ENCODE results near the gene RAB7A. TPM values are rescaled to one million over a fixed set of nuclear protein-coding genes. Genes with fewer than 3 reads are reported as not detected.

Gene RAB7A
- total and polyA plus RNA-seq, 9 donors, result 31.5 to 160 (median 141) TPM

DNA sequence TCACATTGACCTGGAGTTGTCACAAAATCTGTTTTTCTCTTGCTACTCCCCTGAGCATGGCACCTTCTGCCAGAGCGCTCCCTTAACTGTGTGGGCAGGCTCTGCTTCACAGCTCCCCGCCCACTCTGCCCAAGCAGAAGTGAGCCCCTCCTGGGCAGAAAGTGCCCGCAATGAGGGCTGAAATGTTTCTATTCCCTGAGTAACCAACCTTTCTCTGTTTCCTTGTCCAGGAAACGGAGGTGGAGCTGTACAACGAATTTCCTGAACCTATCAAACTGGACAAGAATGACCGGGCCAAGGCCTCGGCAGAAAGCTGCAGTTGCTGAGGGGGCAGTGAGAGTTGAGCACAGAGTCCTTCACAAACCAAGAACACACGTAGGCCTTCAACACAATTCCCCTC, 87.1 kb downstream of the RAB7A start:
- Histone ChIP-seq H3K4me3 (ENCODE audit: low read length) (no peak overlapping the region), H3K4me1 (ENCODE audit: control insufficient read depth, insufficient read depth, low read length) (peaks cover 18% of the 10 kb centered on the region), H3K27me3 (ENCODE audit: control insufficient read depth, insufficient read depth, low read length) (no peaks in the 10 kb centered on the region), H3K36me3 (ENCODE audit: control insufficient read depth, insufficient read depth, low read length) (peaks cover 51% of the 10 kb centered on the region), H3K27ac (ENCODE audit: low read length) (peak overlapping the region; percentile 32), H3K9me3 (replicated peaks; ENCODE audit: control insufficient read depth, low read depth, low read length) (no peaks in the 10 kb centered on the region)
- WGBS (ENCODE audit: insufficient coverage), result 87% methylated on average over 7 of the region's 8 CpGs
- no peak for DNase-seq

DNA sequence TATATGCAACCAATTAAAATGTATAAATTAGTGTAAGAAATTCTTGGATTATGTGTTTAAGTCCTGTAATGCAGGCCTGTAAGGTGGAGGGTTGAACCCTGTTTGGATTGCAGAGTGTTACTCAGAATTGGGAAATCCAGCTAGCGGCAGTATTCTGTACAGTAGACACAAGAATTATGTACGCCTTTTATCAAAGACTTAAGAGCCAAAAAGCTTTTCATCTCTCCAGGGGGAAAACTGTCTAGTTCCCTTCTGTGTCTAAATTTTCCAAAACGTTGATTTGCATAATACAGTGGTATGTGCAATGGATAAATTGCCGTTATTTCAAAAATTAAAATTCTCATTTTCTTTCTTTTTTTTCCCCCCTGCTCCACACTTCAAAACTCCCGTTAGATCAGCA, 88.1 kb downstream of the RAB7A start:
- H3K4me1 ChIP-seq (ENCODE audit: control insufficient read depth, insufficient read depth, low read length), result peaks cover 12% of the 10 kb centered on the region
- DNase-seq, result no peak
- H3K27me3 ChIP-seq (ENCODE audit: control insufficient read depth, insufficient read depth, low read length), result no peaks in the 10 kb centered on the region
- no peak overlapping the region for H3K27ac ChIP-seq (ENCODE audit: low read length)
- H3K9me3 ChIP-seq (replicated peaks; ENCODE audit: control insufficient read depth, low read depth, low read length), result no peaks in the 10 kb centered on the region
- no peak overlapping the region for H3K4me3 ChIP-seq (ENCODE audit: low read length)
- peaks cover 53% of the 10 kb centered on the region for H3K36me3 ChIP-seq (ENCODE audit: control insufficient read depth, insufficient read depth, low read length)
- no CpG with 5 or more reads among the region's 5 CpGs for WGBS (ENCODE audit: insufficient coverage)

DNA sequence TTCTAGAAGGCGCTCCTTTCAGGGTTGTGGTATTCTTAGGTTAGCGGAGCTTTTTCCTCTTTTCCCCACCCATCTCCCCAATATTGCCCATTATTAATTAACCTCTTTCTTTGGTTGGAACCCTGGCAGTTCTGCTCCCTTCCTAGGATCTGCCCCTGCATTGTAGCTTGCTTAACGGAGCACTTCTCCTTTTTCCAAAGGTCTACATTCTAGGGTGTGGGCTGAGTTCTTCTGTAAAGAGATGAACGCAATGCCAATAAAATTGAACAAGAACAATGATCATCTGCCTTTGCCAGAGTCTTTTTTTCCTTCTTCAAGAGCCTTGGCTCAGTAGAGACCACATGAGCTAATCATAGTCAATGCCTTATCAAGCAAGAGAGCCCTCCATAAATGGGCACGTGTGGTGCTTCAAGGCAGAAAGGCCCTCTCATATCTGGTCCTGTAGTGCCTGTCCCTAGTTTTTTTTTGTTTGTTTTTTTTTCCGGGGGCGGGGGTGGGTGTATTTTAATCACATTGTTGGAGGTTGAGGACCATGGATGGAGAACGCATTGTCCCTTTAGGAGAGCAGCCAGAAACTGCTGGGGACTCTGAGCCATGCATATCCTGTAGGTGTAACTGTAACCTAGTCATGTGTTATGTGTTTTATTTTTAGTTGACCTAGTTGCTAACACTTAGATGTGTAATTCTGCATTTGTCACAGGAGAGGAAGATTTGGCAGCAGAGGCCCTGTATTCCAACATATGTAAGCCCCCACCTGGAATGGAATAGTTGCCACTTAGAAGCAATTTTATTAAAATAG, 88.7 kb downstream of the RAB7A start:
- H3K27me3 ChIP-seq (ENCODE audit: control insufficient read depth, insufficient read depth, low read length), result no peaks in the 10 kb centered on the region
- WGBS (ENCODE audit: insufficient coverage), result 74% methylated on average over 2 of the region's 8 CpGs
- H3K4me3 ChIP-seq (ENCODE audit: low read length), result no peak overlapping the region
- peaks cover 7% of the 10 kb centered on the region for H3K4me1 ChIP-seq (ENCODE audit: control insufficient read depth, insufficient read depth, low read length)
- no peaks in the 10 kb centered on the region for H3K9me3 ChIP-seq (replicated peaks; ENCODE audit: control insufficient read depth, low read depth, low read length)
- peak overlapping the region; percentile 26 for H3K27ac ChIP-seq (ENCODE audit: low read length)
- DNase-seq, result peak; percentile 43
- peaks cover 54% of the 10 kb centered on the region for H3K36me3 ChIP-seq (ENCODE audit: control insufficient read depth, insufficient read depth, low read length)

DNA sequence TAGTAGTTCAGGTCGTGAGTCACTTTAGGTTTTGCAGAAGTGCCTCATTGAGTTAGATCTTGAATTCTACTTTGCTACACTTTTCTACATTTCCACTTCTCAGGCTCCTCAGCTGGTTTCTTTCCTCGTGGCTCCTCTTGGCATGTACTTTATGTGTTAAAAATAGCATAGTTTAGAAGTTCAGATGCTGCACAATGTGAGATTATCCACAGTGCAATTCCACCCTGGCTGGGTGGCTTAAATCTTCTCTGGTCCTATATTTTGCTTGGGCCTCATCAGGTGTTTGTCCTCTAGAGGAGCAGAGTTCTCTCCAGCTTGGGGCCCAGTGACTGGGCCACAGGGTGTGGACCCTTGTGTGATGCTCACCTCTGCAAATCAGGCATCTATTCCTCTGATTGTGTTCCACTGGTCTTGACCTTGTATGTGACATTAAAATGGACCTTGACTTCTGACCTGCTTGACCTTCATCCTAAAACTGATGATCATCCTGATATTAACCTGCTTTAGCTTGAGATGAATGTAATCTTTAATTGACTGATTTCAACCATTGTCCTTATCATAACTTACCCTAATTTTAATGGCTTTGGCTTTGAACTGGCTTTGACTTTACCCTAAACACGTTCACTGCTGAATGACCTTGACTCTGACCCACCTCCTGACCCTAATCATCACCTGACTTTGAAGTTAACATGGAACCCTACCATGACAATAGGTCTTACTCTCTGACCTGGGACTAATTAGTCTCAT, 89.5 kb downstream of the RAB7A start:
- Histone ChIP-seq H3K4me1 (ENCODE audit: control insufficient read depth, insufficient read depth, low read length) (peaks cover 7% of the 10 kb centered on the region), H3K9me3 (replicated peaks; ENCODE audit: control insufficient read depth, low read depth, low read length) (no peaks in the 10 kb centered on the region), H3K36me3 (ENCODE audit: control insufficient read depth, insufficient read depth, low read length) (peaks cover 53% of the 10 kb centered on the region), H3K4me3 (ENCODE audit: low read length) (no peak overlapping the region), H3K27me3 (ENCODE audit: control insufficient read depth, insufficient read depth, low read length) (no peaks in the 10 kb centered on the region), H3K27ac (ENCODE audit: low read length) (no peak overlapping the region)
- WGBS (ENCODE audit: insufficient coverage), result 80% methylated on average over 1 of the region's 3 CpGs
- DNase-seq, result no peak

DNA sequence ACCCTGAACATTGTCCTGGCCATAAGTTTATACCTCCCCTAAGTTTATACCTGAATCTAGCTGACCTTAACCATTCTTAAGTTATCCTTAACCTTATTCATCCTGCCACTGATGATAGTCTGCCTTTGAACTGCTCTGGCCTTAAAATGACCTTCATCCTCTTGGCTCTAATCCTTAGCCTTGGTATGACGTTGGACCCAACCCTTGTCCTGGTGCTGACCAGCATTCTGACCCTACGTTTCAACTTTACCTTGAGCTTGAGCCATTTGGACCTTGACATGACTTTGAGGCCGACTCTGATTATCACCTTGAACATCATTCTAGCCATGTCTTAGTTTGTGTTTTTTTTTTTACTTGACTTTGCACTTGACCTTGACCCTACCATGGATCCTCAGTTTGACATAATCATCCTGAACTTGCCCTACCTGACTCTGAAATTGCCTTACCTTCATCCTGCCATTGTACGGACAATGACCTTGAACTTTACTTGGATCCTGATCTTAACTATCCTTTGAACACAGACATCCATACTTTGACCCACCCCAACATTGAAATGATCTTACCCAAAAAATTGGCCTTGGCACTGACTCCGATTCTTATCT, 92.3 kb downstream of the RAB7A start:
- 97% methylated on average over 4 of the region's 5 CpGs for WGBS (ENCODE audit: insufficient coverage)
- no peaks in the 10 kb centered on the region for H3K9me3 ChIP-seq (replicated peaks; ENCODE audit: control insufficient read depth, low read depth, low read length)
- H3K36me3 ChIP-seq (ENCODE audit: control insufficient read depth, insufficient read depth, low read length), result peaks cover 41% of the 10 kb centered on the region
- H3K27ac ChIP-seq (ENCODE audit: low read length), result no peak overlapping the region
- H3K4me3 ChIP-seq (ENCODE audit: low read length), result no peak overlapping the region
- no peaks in the 10 kb centered on the region for H3K27me3 ChIP-seq (ENCODE audit: control insufficient read depth, insufficient read depth, low read length)
- H3K4me1 ChIP-seq (ENCODE audit: control insufficient read depth, insufficient read depth, low read length), result peaks cover 12% of the 10 kb centered on the region
- no peak for DNase-seq

DNA sequence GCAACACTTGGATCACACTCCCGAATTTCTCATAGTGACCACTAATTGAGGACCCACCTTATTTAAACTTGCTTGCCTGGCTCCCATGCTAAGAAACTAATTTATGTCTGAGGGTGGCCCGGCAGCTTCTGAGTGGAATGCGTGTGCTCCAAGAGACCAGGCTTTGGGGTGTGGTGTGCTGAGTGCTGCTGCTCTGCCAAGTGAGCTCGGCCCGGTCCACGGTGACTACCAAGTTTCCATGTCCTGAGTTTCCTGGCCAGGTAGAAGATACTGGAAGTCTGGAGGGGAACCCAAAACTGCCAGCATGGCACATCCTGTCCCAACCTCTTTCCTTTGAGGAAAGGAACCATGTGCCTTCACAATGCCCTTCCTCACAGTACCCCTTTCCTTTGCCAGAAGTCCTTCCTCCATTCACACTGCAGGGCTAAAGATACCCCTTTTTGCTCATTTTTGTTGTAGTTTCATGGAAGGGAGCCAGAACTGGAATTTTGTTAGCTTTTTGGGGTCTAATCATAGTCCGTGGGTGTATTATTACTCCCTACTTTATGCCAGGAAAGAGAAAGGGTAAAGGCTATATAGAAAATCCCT, 94.4 kb downstream of the RAB7A start:
- no peak for DNase-seq
- no peak overlapping the region for H3K27ac ChIP-seq (ENCODE audit: low read length)
- no peak overlapping the region for H3K4me3 ChIP-seq (ENCODE audit: low read length)
- H3K27me3 ChIP-seq (ENCODE audit: control insufficient read depth, insufficient read depth, low read length), result no peaks in the 10 kb centered on the region
- H3K9me3 ChIP-seq (replicated peaks; ENCODE audit: control insufficient read depth, low read depth, low read length), result no peaks in the 10 kb centered on the region
- peaks cover 28% of the 10 kb centered on the region for H3K36me3 ChIP-seq (ENCODE audit: control insufficient read depth, insufficient read depth, low read length)
- 96% methylated on average over 3 of the region's 7 CpGs for WGBS (ENCODE audit: insufficient coverage)
- peaks cover 23% of the 10 kb centered on the region for H3K4me1 ChIP-seq (ENCODE audit: control insufficient read depth, insufficient read depth, low read length)

DNA sequence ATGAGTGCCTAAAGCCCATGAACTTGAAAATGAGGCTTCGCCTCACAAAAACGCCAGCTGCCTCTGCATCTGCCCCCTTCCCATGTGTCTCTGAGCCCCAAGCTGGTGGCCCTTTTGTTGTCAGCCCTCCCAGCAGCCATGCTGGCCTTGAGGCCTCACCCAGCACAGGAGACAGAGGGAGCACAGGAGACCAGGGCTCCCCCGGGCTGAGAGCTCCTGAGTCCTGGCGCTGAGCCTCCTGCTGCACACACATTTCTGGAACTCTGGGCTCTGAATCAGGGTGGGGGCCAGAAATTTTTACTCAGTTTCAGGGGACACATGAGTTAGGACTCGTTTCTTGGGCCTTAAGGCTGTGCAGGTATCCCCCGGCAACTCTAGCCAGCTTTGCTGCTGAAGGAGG, 97.0 kb downstream of the RAB7A start:
- peak overlapping the region; percentile 82 for H3K27ac ChIP-seq (ENCODE audit: low read length)
- no peak overlapping the region for H3K4me3 ChIP-seq (ENCODE audit: low read length)
- H3K4me1 ChIP-seq (ENCODE audit: control insufficient read depth, insufficient read depth, low read length), result peaks cover 21% of the 10 kb centered on the region
- no peaks in the 10 kb centered on the region for H3K27me3 ChIP-seq (ENCODE audit: control insufficient read depth, insufficient read depth, low read length)
- DNase-seq, result no peak
- H3K36me3 ChIP-seq (ENCODE audit: control insufficient read depth, insufficient read depth, low read length), result peaks cover 21% of the 10 kb centered on the region
- no peaks in the 10 kb centered on the region for H3K9me3 ChIP-seq (replicated peaks; ENCODE audit: control insufficient read depth, low read depth, low read length)
- WGBS (ENCODE audit: insufficient coverage), result 85% methylated on average over 4 of the region's 6 CpGs

DNA sequence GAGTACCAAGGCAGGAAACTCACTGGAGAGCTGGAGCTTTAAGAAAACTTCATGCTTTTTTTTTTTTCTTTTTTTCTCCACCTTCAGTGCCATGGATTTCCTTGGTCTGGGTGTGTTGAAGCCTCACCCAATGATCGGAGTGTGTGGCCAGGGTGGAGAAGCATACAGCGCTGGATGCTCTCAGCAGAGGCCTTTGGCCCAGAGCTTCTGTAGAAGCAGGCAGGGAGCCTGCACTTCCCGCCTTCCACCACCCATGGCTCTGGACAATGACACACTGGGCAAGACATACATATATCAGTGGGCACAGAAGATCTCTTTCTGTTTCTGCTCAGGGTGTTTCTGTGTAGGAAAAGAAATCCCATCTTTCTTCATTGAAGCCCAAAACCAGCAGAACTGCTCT, 97.6 kb downstream of the RAB7A start:
- Histone ChIP-seq H3K36me3 (ENCODE audit: control insufficient read depth, insufficient read depth, low read length) (peaks cover 15% of the 10 kb centered on the region), H3K27me3 (ENCODE audit: control insufficient read depth, insufficient read depth, low read length) (no peaks in the 10 kb centered on the region), H3K4me3 (ENCODE audit: low read length) (no peak overlapping the region), H3K27ac (ENCODE audit: low read length) (peak overlapping the region; percentile 82), H3K4me1 (ENCODE audit: control insufficient read depth, insufficient read depth, low read length) (peaks cover 21% of the 10 kb centered on the region), H3K9me3 (replicated peaks; ENCODE audit: control insufficient read depth, low read depth, low read length) (no peaks in the 10 kb centered on the region)
- DNase-seq, result no peak
- WGBS (ENCODE audit: insufficient coverage), result no CpG with 5 or more reads among the region's 3 CpGs

DNA sequence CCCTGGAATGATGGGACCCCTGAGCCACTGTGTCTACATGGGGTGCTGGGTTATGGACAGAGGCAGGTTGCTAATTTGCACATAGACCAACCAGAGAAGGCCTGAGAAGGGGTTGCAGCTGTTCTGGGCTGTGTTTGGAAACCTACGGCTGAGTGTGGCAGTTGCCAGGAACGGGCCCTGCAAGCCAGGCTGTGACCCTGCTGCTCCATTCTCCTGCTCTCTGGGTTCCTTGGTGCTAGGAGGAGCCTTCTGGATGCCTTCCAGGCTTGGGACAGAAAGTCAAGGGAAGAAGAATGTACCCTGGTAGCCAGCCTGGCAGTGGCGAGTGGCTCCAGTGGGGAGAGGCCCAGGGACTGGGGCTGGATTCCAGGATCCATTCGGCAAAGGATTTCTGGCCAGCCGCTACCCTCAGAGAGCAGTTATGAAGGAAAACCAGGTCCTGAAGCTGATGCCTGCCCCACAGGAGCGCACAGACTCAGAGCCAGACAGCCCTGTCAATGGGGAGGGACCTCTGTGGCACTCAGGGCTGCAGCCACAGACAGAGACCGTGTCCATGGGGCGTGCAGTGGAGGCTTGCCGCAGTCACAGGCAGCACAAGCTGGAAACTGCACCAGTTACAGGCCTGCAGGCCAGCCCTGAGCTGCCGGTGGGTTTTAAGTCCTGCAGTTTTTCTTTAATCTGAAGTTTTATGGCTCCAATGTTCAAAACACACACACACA, 98.3 kb downstream of the RAB7A start:
- WGBS (ENCODE audit: insufficient coverage), result 82% methylated on average over 9 of the region's 10 CpGs
- H3K4me1 ChIP-seq (ENCODE audit: control insufficient read depth, insufficient read depth, low read length), result peaks cover 21% of the 10 kb centered on the region
- H3K4me3 ChIP-seq (ENCODE audit: low read length), result peak overlapping the region; percentile 10
- peaks cover 8% of the 10 kb centered on the region for H3K36me3 ChIP-seq (ENCODE audit: control insufficient read depth, insufficient read depth, low read length)
- DNase-seq, result peak; percentile 63
- H3K27me3 ChIP-seq (ENCODE audit: control insufficient read depth, insufficient read depth, low read length), result no peaks in the 10 kb centered on the region
- no peaks in the 10 kb centered on the region for H3K9me3 ChIP-seq (replicated peaks; ENCODE audit: control insufficient read depth, low read depth, low read length)
- peak overlapping the region; percentile 82 for H3K27ac ChIP-seq (ENCODE audit: low read length)

Data from muscle of leg (tissue), 11 donors.